Germinal center (tissue), 1 donor: ENCODE results near the gene OBSCN.

Experiments used
- DNase-seq: peaks from one replicate; pipeline ENCODE4 v3.0.0; 2012; ENCODE audit warnings: mixed read lengths, low spot score

OBSCN gene

DNA sequence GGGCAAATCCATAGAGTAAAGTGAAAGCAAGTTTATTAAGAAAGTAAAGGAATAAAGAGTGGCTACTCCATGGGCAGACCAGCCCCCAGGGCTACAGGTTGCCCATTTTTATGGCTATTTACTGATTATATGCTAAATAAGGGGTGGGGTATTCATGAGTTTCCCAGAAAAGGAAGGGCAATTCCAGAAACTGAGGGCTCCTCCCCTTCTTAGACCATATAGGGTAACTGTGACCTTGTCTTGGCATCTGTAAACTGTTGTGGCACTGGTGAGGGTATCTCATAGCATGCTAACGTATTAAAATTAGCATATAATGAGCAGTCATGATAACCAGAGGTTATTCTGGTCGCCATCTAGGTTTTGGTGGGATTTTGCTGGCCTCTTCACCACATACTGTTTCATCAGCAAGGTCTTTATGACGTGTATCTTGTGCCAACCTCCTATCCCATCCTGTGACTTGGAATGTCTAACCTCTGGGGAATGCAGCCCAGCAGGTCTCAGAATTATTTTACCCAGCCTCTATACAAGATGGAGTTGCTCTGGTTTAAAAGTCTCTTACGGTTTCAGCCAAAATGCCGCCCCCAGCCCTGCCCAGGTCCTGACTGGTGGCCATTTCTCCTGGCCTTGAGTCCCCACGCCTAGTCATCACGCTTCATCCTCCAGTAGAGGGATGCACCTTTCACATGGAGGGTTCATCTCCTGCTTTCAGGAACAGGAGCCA, 209.8 kb downstream of the OBSCN start:
- no peak for DNase-seq

DNA sequence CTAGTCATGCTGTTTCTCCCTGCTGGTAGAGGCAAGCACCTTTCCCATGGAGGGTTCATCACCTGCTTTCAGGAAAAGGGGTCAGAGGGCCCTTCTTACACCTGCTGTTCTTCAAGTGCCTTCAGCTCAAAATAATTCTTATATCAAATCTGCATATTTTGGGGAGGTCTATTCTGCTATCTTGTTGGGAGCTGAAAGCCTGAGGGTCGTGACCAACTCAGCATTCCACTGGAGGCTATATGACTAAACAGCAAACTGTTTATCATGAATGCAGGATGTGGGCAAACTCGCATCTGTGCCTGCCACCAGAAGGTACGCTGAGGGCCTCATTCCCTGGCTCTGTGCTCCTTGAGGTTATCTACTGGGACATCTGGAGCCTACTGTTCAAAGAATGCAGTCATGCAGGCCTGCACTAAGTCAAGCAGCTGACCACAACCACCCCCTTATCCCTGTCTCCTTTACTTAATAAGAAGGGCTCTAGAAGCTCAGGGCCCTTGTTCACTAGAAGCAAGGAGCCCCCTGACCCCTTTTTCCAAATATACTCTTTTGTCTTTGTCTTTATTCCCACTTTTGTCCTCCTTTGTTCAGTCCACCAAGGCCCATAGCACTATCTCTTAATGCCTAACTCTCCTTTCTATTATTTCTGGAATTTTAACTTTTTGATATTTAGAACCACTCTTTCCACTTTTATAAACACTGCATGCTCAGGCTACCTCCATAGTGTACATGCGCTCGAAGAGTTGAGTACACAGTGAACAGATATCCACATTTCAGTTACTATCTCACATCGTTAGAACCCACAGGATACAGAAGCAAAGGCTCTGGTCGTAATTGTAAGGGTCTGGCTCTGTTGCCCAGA, 213.4 kb downstream of the OBSCN start:
- DNase-seq = no peak

- DNase-seq = no peak
Observed at GRCh38 chr1:228423404-228424053, 215.7 kb downstream of the OBSCN start.

GRCh38 chr1:228424685-228425660, 217.1 kb downstream of the OBSCN start:
- DNase-seq = no peak

DNA sequence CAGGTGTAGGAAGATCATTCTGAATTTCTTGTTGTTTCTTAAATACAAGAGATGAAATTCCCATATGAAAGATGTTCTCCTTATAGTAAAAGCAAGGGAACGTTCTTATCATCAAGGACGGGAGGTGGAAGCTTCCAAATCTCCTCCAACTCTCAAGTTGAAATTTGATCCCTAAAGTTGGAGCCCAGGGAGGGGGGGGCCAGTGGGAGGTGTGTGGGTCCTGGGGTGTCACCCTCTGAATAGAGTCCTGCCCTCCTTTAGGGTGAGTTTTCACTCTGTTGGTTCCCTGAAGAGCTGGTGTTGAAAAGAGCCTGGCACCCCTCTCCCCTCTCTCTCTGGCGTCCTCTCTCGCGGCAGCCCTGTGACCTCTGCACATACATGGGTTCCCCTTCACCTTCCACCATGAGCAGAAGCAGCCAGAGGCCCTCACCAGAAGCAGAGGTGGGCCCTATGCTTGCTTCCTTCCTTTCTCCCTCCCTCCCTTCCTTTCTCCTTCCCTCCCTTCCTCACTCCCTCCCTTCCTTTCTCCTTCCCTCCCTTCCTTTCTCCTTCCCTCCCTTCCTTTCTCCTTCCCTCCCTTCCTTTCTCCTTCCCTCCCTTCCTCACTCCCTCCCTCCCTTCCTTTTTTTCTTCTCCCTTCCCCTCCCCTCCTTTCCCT, 218.8 kb downstream of the OBSCN start:
- DNase-seq = no peak

DNA sequence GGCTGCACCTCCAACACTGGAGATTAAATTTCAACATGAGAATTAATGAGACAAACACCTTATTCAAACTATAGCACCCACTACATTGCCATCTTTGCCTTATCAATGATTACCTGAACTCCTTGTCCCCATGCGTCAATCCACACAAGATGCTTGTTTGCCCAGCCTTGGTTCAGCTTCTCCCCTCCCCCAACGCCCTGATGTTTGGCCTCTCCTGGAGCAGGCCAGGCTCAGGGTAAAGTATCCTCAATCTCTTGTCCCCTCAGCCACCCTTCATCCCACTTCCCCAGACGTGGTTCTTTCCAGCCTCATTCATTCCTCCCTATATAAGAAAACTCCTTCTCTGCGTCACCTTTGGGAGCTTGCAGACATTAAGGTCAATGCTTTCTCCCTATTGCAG, 220.6 kb downstream of the OBSCN start:
- no peak for DNase-seq
